GM23248 (cell line): ENCODE results near the gene CSAG2. TPM values are rescaled to one million over a fixed set of nuclear protein-coding genes. Genes with fewer than 3 reads are reported as not detected.
"Not testable (repeated sequence)": the region's sequence is repeated elsewhere in the genome, so short reads cannot be mapped to it uniquely, and the experiment has no call there.

ENCODE experiments used
- DNase-seq: peaks from one replicate; pipeline ENCODE4 v3.0.0-alpha.2; 2015
- H2AFZ ChIP-seq: fragments of 200-600 bp; sonication (generic); 2 replicates; pipeline ENCODE4 v1.6.1; 2016; ENCODE audit warnings: antibody characterized with exemption
- H3F3A ChIP-seq: fragments of 200-600 bp; sonication (generic); 2 replicates; pipeline ENCODE4 v1.6.1; 2016; ENCODE audit warnings: mild to moderate bottlenecking, antibody characterized with exemption, mixed run types; ENCODE audit not compliant: insufficient read depth
- H3K27ac ChIP-seq: fragments of 200-600 bp; sonication (generic); 2 replicates; pipeline ENCODE4 v1.5.1; 2016; ENCODE audit warnings: mild to moderate bottlenecking
- H3K27me3 ChIP-seq: fragments of 200-600 bp; sonication (generic); replicated peaks from 2 replicates; pipeline ENCODE4 v1.6.1; 2016; ENCODE audit warnings: mild to moderate bottlenecking; ENCODE audit not compliant: insufficient read depth
- H3K36me3 ChIP-seq: fragments of 200-600 bp; sonication (generic); 2 replicates; pipeline ENCODE4 v1.6.1; 2016; ENCODE audit warnings: low read depth, mild to moderate bottlenecking
- H3K4me1 ChIP-seq: fragments of 200-600 bp; sonication (generic); 2 replicates; pipeline ENCODE4 v1.6.1; 2016; ENCODE audit warnings: mild to moderate bottlenecking; ENCODE audit not compliant: insufficient read depth
- H3K4me2 ChIP-seq: fragments of 200-600 bp; sonication (generic); one replicate; pipeline ENCODE4 v1.6.1; 2016; ENCODE audit warnings: mild to moderate bottlenecking; ENCODE audit not compliant: unreplicated experiment
- H3K4me3 ChIP-seq: fragments of 200-600 bp; sonication (generic); 2 replicates; pipeline ENCODE4 v1.5.1; 2016; ENCODE audit warnings: mild to moderate bottlenecking
- H3K79me2 ChIP-seq: fragments of 200-600 bp; sonication (generic); 2 replicates; pipeline ENCODE4 v1.6.1; 2016; ENCODE audit warnings: mild to moderate bottlenecking; ENCODE audit not compliant: insufficient read depth
- H3K9ac ChIP-seq: fragments of 200-600 bp; sonication (generic); 2 replicates; pipeline ENCODE4 v1.6.1; 2016; ENCODE audit warnings: mild to moderate bottlenecking
- H3K9me2 ChIP-seq: fragments of 200-600 bp; sonication (generic); 2 replicates; pipeline ENCODE4 v1.6.1; 2016; ENCODE audit warnings: mixed run types, mild to moderate bottlenecking, moderate library complexity; ENCODE audit not compliant: insufficient read depth
- H3K9me3 ChIP-seq: fragments of 200-600 bp; sonication (generic); one replicate; pipeline ENCODE4 v1.6.1; 2017; ENCODE audit warnings: low read depth
- H4K20me1 ChIP-seq: fragments of 200-600 bp; sonication (generic); 2 replicates; pipeline ENCODE4 v1.6.0; 2016; ENCODE audit not compliant: insufficient read depth
- EZH2 ChIP-seq: fragments of 200-600 bp; sonication (generic); IDR thresholded peaks from 2 replicates; pipeline ENCODE4 v1.6.1; 2018; ENCODE audit warnings: antibody characterized with exemption, mild to moderate bottlenecking; ENCODE audit not compliant: insufficient read depth, poor library complexity, severe bottlenecking
- EZH2phosphoT487 ChIP-seq: fragments of 200-600 bp; sonication (generic); IDR thresholded peaks from 2 replicates; pipeline ENCODE4 v1.6.1; 2018; ENCODE audit warnings: antibody characterized with exemption, moderate library complexity, mild to moderate bottlenecking, low read depth; ENCODE audit not compliant: insufficient read depth
- WGBS, 2 experiments: methylation state at CpG; one replicate each; pipeline ENCODE4 v1.1.6; 2015 to 2017; ENCODE audit warnings: low lambda C conversion rate in 2 of 2, low coverage in 1 of 2; ENCODE audit errors: missing lambda C conversion rate in 2 of 2; 5-methylcytosine and 5-hydroxymethylcytosine counted together
- in situ Hi-C: fragments of 300-500 bp; cut with MboI; formaldehyde crosslinking; loops from 2 replicates; pipeline ENCODE4 v1.15.0; 2020
- polyA plus RNA-seq: library from polyadenylated mRNA; unstranded; fragments of >200 nt; fragmentation: Nextera tagmentation; extraction: Ambion mirVana; gene quantifications from 2 replicates; pipeline ENCODE4 v1.2.1, GENCODE V29; 2016
- total RNA-seq: library from RNA; depleted of rRNA; stranded (reverse); fragments of >200 nt; shearing (Covaris generic); gene quantifications from 2 replicates; pipeline ENCODE4 v1.2.3, GENCODE V29; 2014

CSAG2 gene
- total and polyA plus RNA-seq, 2 experiments from 2014 or later = not detected

GRCh38 chrX:152725409-152725808 is 16.3 kb upstream of the CSAG2 start:
- 13 to 14% methylated on average over 5 to 7 of the region's 7 CpGs for WGBS, 2 experiments
- Histone ChIP-seq H3K27ac (no peak overlapping the region), H3K4me1 (no peaks in the 10 kb centered on the region), H3K4me3 (no peak overlapping the region), H3K9me2 (no peaks in the 10 kb centered on the region), H3K79me2 (no peaks in the 10 kb centered on the region), H2AFZ (no peak overlapping the region), H4K20me1 (no peaks in the 10 kb centered on the region), H3F3A (no peaks in the 10 kb centered on the region), H3K27me3 (no peaks in the 10 kb centered on the region), H3K9me3 (no peaks in the 10 kb centered on the region), H3K4me2 (no peak overlapping the region), H3K9ac (no peak overlapping the region), H3K36me3 (no peaks in the 10 kb centered on the region)
- in situ Hi-C loops = no loop called here
- TF ChIP-seq EZH2 (no peak), EZH2phosphoT487 (no peak)
- no peak for DNase-seq

GRCh38 chrX:152713815-152714787 is 5.0 kb upstream of the CSAG2 start, which contains the start of gene MAGEA2B:
Gene MAGEA2B (plus strand): TSS chrX:152714628. CDS start chrX:152717107, 2,479 bp downstream.
- H3K27ac ChIP-seq, H3K27me3 ChIP-seq, H2AFZ ChIP-seq, H3K79me2 ChIP-seq, H3K9me2 ChIP-seq, H3F3A ChIP-seq, in situ Hi-C loops, H4K20me1 ChIP-seq, H3K36me3 ChIP-seq, H3K4me1 ChIP-seq, H3K9ac ChIP-seq, H3K4me3 ChIP-seq, DNase-seq, H3K9me3 ChIP-seq, H3K4me2 ChIP-seq: not testable (repeated sequence)
- no CpG with 5 or more reads among the region's 35 CpGs for WGBS, 2 experiments

- H4K20me1 ChIP-seq, in situ Hi-C loops, H3K4me2 ChIP-seq, H3K4me3 ChIP-seq, H3K4me1 ChIP-seq, H3F3A ChIP-seq, H3K36me3 ChIP-seq, H3K79me2 ChIP-seq, H2AFZ ChIP-seq, DNase-seq, H3K9me3 ChIP-seq, H3K27ac ChIP-seq, H3K9me2 ChIP-seq, H3K9ac ChIP-seq, H3K27me3 ChIP-seq: not testable (repeated sequence)
- whole genome bisulfite sequencing, 2 experiments = no CpG with 5 or more reads among the region's 5 CpGs
Measured at GRCh38 chrX:152713195-152713594, 4.1 kb upstream of the CSAG2 start.

GRCh38 chrX:152706500-152706899 is 2.6 kb downstream of the CSAG2 start:
- H3F3A ChIP-seq, DNase-seq, H4K20me1 ChIP-seq, H3K27me3 ChIP-seq, H2AFZ ChIP-seq, H3K27ac ChIP-seq, H3K4me2 ChIP-seq, H3K36me3 ChIP-seq, H3K9ac ChIP-seq, H3K9me3 ChIP-seq, H3K9me2 ChIP-seq, H3K4me3 ChIP-seq, in situ Hi-C loops, H3K4me1 ChIP-seq, H3K79me2 ChIP-seq: not testable (repeated sequence)
- 0 to 8% methylated on average over 1 to 2 of the region's 7 CpGs for WGBS, 2 experiments

GRCh38 chrX:152700390-152700789 is 8.7 kb downstream of the CSAG2 start:
- in situ Hi-C loops = not testable (repeated sequence)

GRCh38 chrX:152697952-152698931 is 10.8 kb downstream of the CSAG2 start, which contains the start of gene MAGEA3:
Gene MAGEA3 (plus strand): TSS chrX:152698794. CDS start chrX:152700833, 2,039 bp downstream.
- H3F3A ChIP-seq, H3K79me2 ChIP-seq, H2AFZ ChIP-seq, DNase-seq, H3K36me3 ChIP-seq, H3K27me3 ChIP-seq, H3K27ac ChIP-seq, H3K4me1 ChIP-seq, H3K4me2 ChIP-seq, in situ Hi-C loops, H3K9ac ChIP-seq, H3K4me3 ChIP-seq, H3K9me3 ChIP-seq, H3K9me2 ChIP-seq, H4K20me1 ChIP-seq: not testable (repeated sequence)
- WGBS, 2 experiments = 0% methylated on average over 2 of the region's 34 CpGs; no CpG with 5 or more reads in 1 of the 2 experiments

More at GRCh38 chrX:152700390-152700789, 8.7 kb downstream of the CSAG2 start:
- not testable (repeated sequence) for H3K4me2 ChIP-seq, H3K9me2 ChIP-seq, H3K27me3 ChIP-seq, H3K79me2 ChIP-seq, H2AFZ ChIP-seq, H3K36me3 ChIP-seq, H3K27ac ChIP-seq, DNase-seq, H3F3A ChIP-seq, H3K4me1 ChIP-seq, H3K9ac ChIP-seq, H3K4me3 ChIP-seq, H4K20me1 ChIP-seq, H3K9me3 ChIP-seq
- 33 to 47% methylated on average over 2 to 4 of the region's 5 CpGs for WGBS, 2 experiments
